CD4-positive, CD25-positive, alpha-beta regulatory T cell (primary cell): ENCODE measurements around the gene PTGES2. TPM values are rescaled to one million over a fixed set of nuclear protein-coding genes. Genes with fewer than 3 reads are reported as not detected.

ENCODE experiments used
- ATAC-seq, 2 donors: fragments of 150-1000 bp; cut with Tn5 transposase; one replicate each; pipeline ENCODE4 v1.10.0; 2021; ENCODE audit warnings: low read depth in 2 of 2, moderate number of reproducible peaks in 2 of 2, moderate library complexity in 1 of 2
- DNase-seq, 3 donors: peaks; one replicate each; pipeline versions ENCODE4 v3.0.0 to v3.0.0-alpha.2; 2012 to 2022; ENCODE audit warnings: mixed read lengths in 1 of 3
- H3K27ac ChIP-seq: one replicate; pipeline ENCODE4 v1.7.0; 2013; ENCODE audit warnings: mild to moderate bottlenecking, low read length; ENCODE audit not compliant: insufficient read depth, poor library complexity, severe bottlenecking
- H3K27me3 ChIP-seq: one replicate; pipeline ENCODE4 v1.7.0; 2013; ENCODE audit warnings: low read length; ENCODE audit not compliant: control insufficient read depth, insufficient read depth
- H3K36me3 ChIP-seq: one replicate; pipeline ENCODE4 v1.7.0; 2013; ENCODE audit warnings: mild to moderate bottlenecking, low read length, moderate library complexity; ENCODE audit not compliant: control insufficient read depth, insufficient read depth
- H3K4me1 ChIP-seq: 2 replicates; pipeline ENCODE4 v1.7.0; 2013; ENCODE audit warnings: mild to moderate bottlenecking, low read length; ENCODE audit not compliant: insufficient read depth, control insufficient read depth, poor library complexity, severe bottlenecking
- H3K4me3 ChIP-seq: one replicate; pipeline ENCODE4 v1.7.0; 2013; ENCODE audit warnings: low read depth, mild to moderate bottlenecking, low read length, moderate library complexity
- H3K9me3 ChIP-seq, 2 experiments: 1 replicate in 1 of 2; 2 replicates in 1 of 2; pipeline ENCODE4 v1.7.0; 2013; ENCODE audit warnings: low read length in 2 of 2, mild to moderate bottlenecking in 1 of 2, moderate library complexity in 1 of 2; ENCODE audit not compliant: control insufficient read depth in 2 of 2
- H3K27ac Mint-ChIP-seq, 3 donors: one replicate each; pipeline ENCODE4 v1.8.0; 2020 to 2022; ENCODE audit warnings: mild to moderate bottlenecking in 3 of 3, mixed read lengths in 3 of 3, moderate library complexity in 2 of 3
- H3K27me3 Mint-ChIP-seq: one replicate; pipeline ENCODE4 v1.8.0; 2022; ENCODE audit warnings: mild to moderate bottlenecking, mixed read lengths
- H3K36me3 Mint-ChIP-seq: one replicate; pipeline ENCODE4 v1.8.0; 2020; ENCODE audit warnings: mixed read lengths
- H3K4me1 Mint-ChIP-seq, 4 donors: one replicate each; pipeline ENCODE4 v1.8.0; 2020 to 2022; ENCODE audit warnings: mixed read lengths in 4 of 4, mild to moderate bottlenecking in 1 of 4
- H3K4me3 Mint-ChIP-seq, 4 donors: one replicate each; pipeline ENCODE4 v1.8.0; 2020 to 2022; ENCODE audit warnings: mild to moderate bottlenecking in 4 of 4, mixed read lengths in 4 of 4, moderate library complexity in 3 of 4
- H3K9me3 Mint-ChIP-seq, 7 donors: one replicate each; pipeline ENCODE4 v1.8.0; 2020 to 2022; ENCODE audit warnings: mixed read lengths in 7 of 7, mild to moderate bottlenecking in 3 of 7, moderate library complexity in 2 of 7
- polyA plus RNA-seq, 4 donors: library from polyadenylated mRNA; unstranded; fragments of 300-500 nt; fragmentation: Illumina TruSeq; gene quantifications; one replicate each; pipeline ENCODE4 v1.2.3, GENCODE V29; 2021
- total RNA-seq: library from RNA; stranded (reverse); gene quantifications from one replicate; pipeline ENCODE4 v1.2.3, GENCODE V29; 2022

Gene PTGES2
- total and polyA plus RNA-seq, 5 donors from 2014 or later, result 33.8 to 48.6 (median 38.0) TPM

- Histone ChIP-seq H3K9me3 (no peaks in the 10 kb centered on the region), H3K4me3 (no peak overlapping the region), H3K4me1 (peaks cover 3% of the 10 kb centered on the region), H3K27me3 (no peaks in the 10 kb centered on the region), H3K27ac (no peak overlapping the region), H3K36me3 (peaks cover 50% of the 10 kb centered on the region)
- Mint-ChIP-seq H3K9me3 (peaks cover 0 to 3% (median 0%) of the 10 kb centered on the region in 7 donors), H3K27me3 (no peaks in the 10 kb centered on the region), H3K4me1 (peaks cover 1 to 19% (median 9%) of the 10 kb centered on the region in 4 donors), H3K36me3 (peaks cover 38% of the 10 kb centered on the region), H3K27ac (no peak overlapping the region), H3K4me3 (no peak overlapping the region)
- DNase-seq (no peak), ATAC-seq (no peak)
Measured at GRCh38 chr9:128166169-128166568, 38.6 kb upstream of the PTGES2 start.

- no peaks in the 10 kb centered on the region for H3K9me3 ChIP-seq
- H3K4me1 ChIP-seq, result peaks cover 16% of the 10 kb centered on the region
- peaks cover 39% of the 10 kb centered on the region for H3K36me3 ChIP-seq
- no peak overlapping the region for H3K4me3 ChIP-seq
- Mint-ChIP-seq H3K4me3 (peak overlapping the region in 2 of 4 donors; percentile 78 to 89), H3K4me1 (peaks cover 4 to 27% (median 14%) of the 10 kb centered on the region in 4 donors), H3K27me3 (no peaks in the 10 kb centered on the region), H3K27ac (peak overlapping the region in 2 of 3 donors; percentile 71 to 84), H3K9me3 (peaks cover 0 to 3% (median 0%) of the 10 kb centered on the region in 7 donors), H3K36me3 (peaks cover 26% of the 10 kb centered on the region)
- ATAC-seq (no peak), DNase-seq (no peak)
- H3K27me3 ChIP-seq, result no peaks in the 10 kb centered on the region
- no peak overlapping the region for H3K27ac ChIP-seq
Measured at GRCh38 chr9:128164307-128164885, 36.9 kb upstream of the PTGES2 start.

GRCh38 chr9:128163523-128164306, 36.2 kb upstream of the PTGES2 start:
- Histone ChIP-seq H3K36me3 (peaks cover 32% of the 10 kb centered on the region), H3K4me3 (no peak overlapping the region), H3K4me1 (peaks cover 19% of the 10 kb centered on the region), H3K27me3 (no peaks in the 10 kb centered on the region), H3K27ac (no peak overlapping the region), H3K9me3 (no peaks in the 10 kb centered on the region)
- no peak for ATAC-seq
- Mint-ChIP-seq H3K36me3 (peaks cover 21% of the 10 kb centered on the region), H3K27ac (peak overlapping the region in 1 of 3 donors; percentile 84), H3K4me3 (peak overlapping the region in 2 of 4 donors; percentile 78 to 89), H3K4me1 (peaks cover 4 to 30% (median 16%) of the 10 kb centered on the region in 4 donors), H3K9me3 (peaks cover 0 to 3% (median 0%) of the 10 kb centered on the region in 7 donors), H3K27me3 (no peaks in the 10 kb centered on the region)
- DNase-seq, result no peak

- Histone ChIP-seq H3K27me3 (no peaks in the 10 kb centered on the region), H3K4me1 (peaks cover 19% of the 10 kb centered on the region), H3K36me3 (peaks cover 28% of the 10 kb centered on the region), H3K27ac (no peak overlapping the region), H3K9me3 (no peaks in the 10 kb centered on the region), H3K4me3 (no peak overlapping the region)
- H3K27ac Mint-ChIP-seq, result peak overlapping the region in 1 of 3 donors; percentile 82
- peaks cover 18% of the 10 kb centered on the region for H3K36me3 Mint-ChIP-seq
- peak overlapping the region in 3 of 4 donors; percentile 11 to 89 (median 75) for H3K4me3 Mint-ChIP-seq
- H3K4me1 Mint-ChIP-seq, result peaks cover 4 to 27% (median 16%) of the 10 kb centered on the region in 4 donors
- no peak for ATAC-seq
- H3K9me3 Mint-ChIP-seq, result peaks cover 0 to 3% (median 0%) of the 10 kb centered on the region in 7 donors
- H3K27me3 Mint-ChIP-seq, result no peaks in the 10 kb centered on the region
- DNase-seq, result no peak
Measured at GRCh38 chr9:128163027-128163515, 35.5 kb upstream of the PTGES2 start.

- Mint-ChIP-seq H3K36me3 (peaks cover 18% of the 10 kb centered on the region), H3K27me3 (no peaks in the 10 kb centered on the region), H3K4me1 (peaks cover 4 to 27% (median 16%) of the 10 kb centered on the region in 4 donors), H3K4me3 (peak overlapping the region; percentile 58 to 89 (median 82)), H3K9me3 (peaks cover 0 to 3% (median 0%) of the 10 kb centered on the region in 7 donors), H3K27ac (peak overlapping the region in 2 of 3 donors; percentile 82 to 89)
- DNase-seq (no peak), ATAC-seq (no peak)
- Histone ChIP-seq H3K9me3 (no peaks in the 10 kb centered on the region), H3K4me3 (no peak overlapping the region), H3K27ac (no peak overlapping the region), H3K36me3 (peaks cover 22% of the 10 kb centered on the region), H3K4me1 (peaks cover 19% of the 10 kb centered on the region), H3K27me3 (no peaks in the 10 kb centered on the region)
Measured at GRCh38 chr9:128162215-128163026, 34.9 kb upstream of the PTGES2 start.

GRCh38 chr9:128161215-128161902, 33.8 kb upstream of the PTGES2 start:
- ATAC-seq (no peak), DNase-seq (no peak)
- H3K27ac ChIP-seq, result no peak overlapping the region
- Mint-ChIP-seq H3K27me3 (no peaks in the 10 kb centered on the region), H3K27ac (peak overlapping the region; percentile 60 to 86 (median 80)), H3K9me3 (peaks cover 0 to 3% (median 0%) of the 10 kb centered on the region in 7 donors), H3K36me3 (peaks cover 11% of the 10 kb centered on the region), H3K4me3 (peak overlapping the region; percentile 87 to 96 (median 88)), H3K4me1 (peaks cover 4 to 27% (median 16%) of the 10 kb centered on the region in 4 donors)
- H3K4me3 ChIP-seq, result peak overlapping the region; percentile 78
- H3K36me3 ChIP-seq, result peaks cover 12% of the 10 kb centered on the region
- no peaks in the 10 kb centered on the region for H3K27me3 ChIP-seq
- no peaks in the 10 kb centered on the region for H3K9me3 ChIP-seq
- peaks cover 19% of the 10 kb centered on the region for H3K4me1 ChIP-seq

GRCh38 chr9:128160603-128160987, 33.1 kb upstream of the PTGES2 start:
- H3K9me3 Mint-ChIP-seq, result peaks cover 0 to 3% (median 0%) of the 10 kb centered on the region in 7 donors
- H3K4me1 ChIP-seq, result peaks cover 19% of the 10 kb centered on the region
- no peaks in the 10 kb centered on the region for H3K9me3 ChIP-seq
- DNase-seq (peak; percentile 11 to 63 (median 31)), ATAC-seq (no peak)
- H3K36me3 ChIP-seq, result peaks cover 12% of the 10 kb centered on the region
- peak overlapping the region; percentile 84 for H3K27ac ChIP-seq
- no peaks in the 10 kb centered on the region for H3K27me3 Mint-ChIP-seq
- H3K4me3 Mint-ChIP-seq, result peak overlapping the region; percentile 87 to 96 (median 88)
- peak overlapping the region; percentile 78 for H3K4me3 ChIP-seq
- H3K27me3 ChIP-seq, result no peaks in the 10 kb centered on the region
- H3K4me1 Mint-ChIP-seq, result peaks cover 4 to 29% (median 16%) of the 10 kb centered on the region in 4 donors
- peak overlapping the region in 2 of 3 donors; percentile 60 to 86 for H3K27ac Mint-ChIP-seq
- H3K36me3 Mint-ChIP-seq, result peaks cover 11% of the 10 kb centered on the region
